ENCODE results near the gene SPRY2. TPM values are rescaled to one million over a fixed set of nuclear protein-coding genes. Genes with fewer than 3 reads are reported as not detected.
"Not testable (repeated sequence)": the region's sequence is repeated elsewhere in the genome, so short reads cannot be mapped to it uniquely, and the experiment has no call there.

The SPRY2 gene
- total RNA-seq, 1 experiment from 2014 or later, result 45.6 TPM

GRCh38 chr13:80355496-80356094, 14.7 kb upstream of the SPRY2 start:
- DNase-seq (ENCODE audit: low read depth), result not testable (repeated sequence)

GRCh38 chr13:80348750-80349149, 7.8 kb upstream of the SPRY2 start:
- no peak for DNase-seq (ENCODE audit: low read depth)

- DNase-seq (ENCODE audit: low read depth), result no peak
Observed at GRCh38 chr13:80348314-80348713, 7.4 kb upstream of the SPRY2 start.

- DNase-seq (ENCODE audit: low read depth), result no peak
Observed at GRCh38 chr13:80345771-80346510, 5.0 kb upstream of the SPRY2 start.

GRCh38 chr13:80344032-80344431, 3.1 kb upstream of the SPRY2 start:
- not testable (repeated sequence) for DNase-seq (ENCODE audit: low read depth)

- DNase-seq (ENCODE audit: low read depth), result no peak
Observed at GRCh38 chr13:80342471-80343371, 1.8 kb upstream of the SPRY2 start.

- DNase-seq (ENCODE audit: low read depth), result peak; percentile 61
Observed at GRCh38 chr13:80341756-80342370, 937 bp upstream of the SPRY2 start.

GRCh38 chr13:80340651-80341100, 250 bp downstream of the SPRY2 start:
- peak; percentile 22 for DNase-seq (ENCODE audit: low read depth)

- DNase-seq (ENCODE audit: low read depth), result peak; percentile 39
Observed at GRCh38 chr13:80339912-80340650, 845 bp downstream of the SPRY2 start.

- peak; percentile 37 for DNase-seq (ENCODE audit: low read depth)
Observed at GRCh38 chr13:80339563-80339911, 1.4 kb downstream of the SPRY2 start.

GRCh38 chr13:80338781-80339562, 2.0 kb downstream of the SPRY2 start:
- peak; percentile 76 for DNase-seq (ENCODE audit: low read depth)

- no peak for DNase-seq (ENCODE audit: low read depth)
Observed at GRCh38 chr13:80337288-80338081, 3.4 kb downstream of the SPRY2 start.

GRCh38 chr13:80336776-80337287, 4.1 kb downstream of the SPRY2 start:
- no peak for DNase-seq (ENCODE audit: low read depth)

GRCh38 chr13:80336370-80336769, 4.6 kb downstream of the SPRY2 start:
- DNase-seq (ENCODE audit: low read depth), result no peak

GRCh38 chr13:80334597-80335260, 6.2 kb downstream of the SPRY2 start:
- peak; percentile 25 for DNase-seq (ENCODE audit: low read depth)

- no peak for DNase-seq (ENCODE audit: low read depth)
Observed at GRCh38 chr13:80331984-80332383, 8.9 kb downstream of the SPRY2 start.

GRCh38 chr13:80329250-80329649, 11.7 kb downstream of the SPRY2 start:
- DNase-seq (ENCODE audit: low read depth), result no peak

- no peak for DNase-seq (ENCODE audit: low read depth)
Observed at GRCh38 chr13:80319004-80319403, 21.9 kb downstream of the SPRY2 start.

Data from HT1080 (cell line).